HEK293 (cell line): ENCODE results near the gene LAMP1.
A peak's percentile ranks its signal among the peaks of the same experiment; 100 is the strongest.

Experiments
- KLF16 ChIP-seq: fragments of 450-650 bp; formaldehyde crosslinking; IDR thresholded peaks from 2 replicates; pipeline ENCODE4 v1.5.1; 2017; ENCODE audit warnings: missing biosample characterization, missing genetic modification characterization
- OSR2 ChIP-seq: fragments of 450-650 bp; formaldehyde crosslinking; IDR thresholded peaks from 2 replicates; pipeline ENCODE4 v1.5.1; 2016; ENCODE audit warnings: missing biosample characterization, missing genetic modification characterization
- SCRT2 ChIP-seq: fragments of 450-650 bp; formaldehyde crosslinking; IDR thresholded peaks from 2 replicates; pipeline ENCODE4 v1.5.1; 2016; ENCODE audit warnings: missing biosample characterization, missing genetic modification characterization
- WT1 ChIP-seq: fragments of 450-650 bp; formaldehyde crosslinking; IDR thresholded peaks from 2 replicates; pipeline ENCODE4 v1.5.1; 2016; ENCODE audit warnings: missing biosample characterization, missing genetic modification characterization
- ZBTB48 ChIP-seq: fragments of 450-650 bp; formaldehyde crosslinking; IDR thresholded peaks from 2 replicates; pipeline ENCODE4 v1.5.1; 2016; ENCODE audit warnings: missing biosample characterization, missing genetic modification characterization
- ZFHX2 ChIP-seq: fragments of 450-650 bp; formaldehyde crosslinking; conservative IDR thresholded peaks from 2 replicates; pipeline ENCODE4 v1.5.1; 2016; ENCODE audit warnings: missing biosample characterization, missing genetic modification characterization
- ZNF133 ChIP-seq: fragments of 450-650 bp; formaldehyde crosslinking; IDR thresholded peaks from 2 replicates; pipeline ENCODE4 v1.5.1; 2016; ENCODE audit warnings: missing biosample characterization, missing genetic modification characterization
- ZNF140 ChIP-seq: fragments of 450-650 bp; formaldehyde crosslinking; IDR thresholded peaks from 2 replicates; pipeline ENCODE4 v1.5.1; 2016; ENCODE audit warnings: missing biosample characterization, missing genetic modification characterization
- ZNF174 ChIP-seq: fragments of 450-650 bp; formaldehyde crosslinking; IDR thresholded peaks from 2 replicates; pipeline ENCODE4 v1.5.0; 2017; ENCODE audit warnings: missing biosample characterization, mild to moderate bottlenecking, missing genetic modification characterization
- ZNF239 ChIP-seq: fragments of 450-650 bp; formaldehyde crosslinking; IDR thresholded peaks from 2 replicates; pipeline ENCODE4 v1.5.1; 2016; ENCODE audit warnings: missing biosample characterization, missing genetic modification characterization
- ZNF335 ChIP-seq: fragments of 450-650 bp; formaldehyde crosslinking; conservative IDR thresholded peaks from 2 replicates; pipeline ENCODE4 v1.5.1; 2016; ENCODE audit warnings: missing biosample characterization, missing genetic modification characterization
- ZNF350 ChIP-seq: fragments of 450-650 bp; formaldehyde crosslinking; IDR thresholded peaks from 2 replicates; pipeline ENCODE4 v1.5.0; 2017; ENCODE audit warnings: missing biosample characterization, mild to moderate bottlenecking, missing genetic modification characterization
- ZNF426 ChIP-seq: fragments of 450-650 bp; formaldehyde crosslinking; IDR thresholded peaks from 2 replicates; pipeline ENCODE4 v1.5.1; 2017; ENCODE audit warnings: missing biosample characterization, missing genetic modification characterization, mild to moderate bottlenecking, inconsistent platforms, moderate library complexity
- ZNF433 ChIP-seq: fragments of 450-650 bp; formaldehyde crosslinking; IDR thresholded peaks from 2 replicates; pipeline ENCODE4 v1.5.1; 2016; ENCODE audit warnings: missing biosample characterization, missing genetic modification characterization, low read depth
- ZNF48 ChIP-seq: fragments of 450-650 bp; formaldehyde crosslinking; IDR thresholded peaks from 2 replicates; pipeline ENCODE4 v1.5.1; 2016; ENCODE audit warnings: missing biosample characterization, missing genetic modification characterization
- ZNF610 ChIP-seq: fragments of 450-650 bp; formaldehyde crosslinking; IDR thresholded peaks from 2 replicates; pipeline ENCODE4 v1.5.1; 2016; ENCODE audit warnings: missing biosample characterization, missing genetic modification characterization, borderline replicate concordance
- ZNF626 ChIP-seq: fragments of 450-650 bp; sonication (Bioruptor Pico); formaldehyde crosslinking; IDR thresholded peaks from 2 replicates; pipeline ENCODE4 v1.5.1; 2018; ENCODE audit warnings: missing biosample characterization, missing genetic modification characterization, inconsistent platforms
- ZNF701 ChIP-seq: fragments of 450-650 bp; formaldehyde crosslinking; IDR thresholded peaks from 2 replicates; pipeline ENCODE4 v1.5.1; 2016; ENCODE audit warnings: missing biosample characterization, missing genetic modification characterization
- ZNF768 ChIP-seq: fragments of 450-650 bp; formaldehyde crosslinking; IDR thresholded peaks from 2 replicates; pipeline ENCODE4 v1.5.1; 2018; ENCODE audit warnings: missing biosample characterization, mild to moderate bottlenecking, missing genetic modification characterization
- ZNF776 ChIP-seq: fragments of 450-650 bp; formaldehyde crosslinking; IDR thresholded peaks from 2 replicates; pipeline ENCODE4 v1.5.0; 2017; ENCODE audit warnings: missing biosample characterization, missing genetic modification characterization, borderline replicate concordance
- ZNF777 ChIP-seq: fragments of 450-650 bp; formaldehyde crosslinking; IDR thresholded peaks from 2 replicates; pipeline ENCODE4 v1.5.1; 2017; ENCODE audit warnings: missing biosample characterization, missing genetic modification characterization, borderline replicate concordance
- ZNF791 ChIP-seq: fragments of 450-650 bp; formaldehyde crosslinking; IDR thresholded peaks from 2 replicates; pipeline ENCODE4 v1.5.1; 2016; ENCODE audit warnings: missing biosample characterization, missing genetic modification characterization
- TF ChIP-seq, protein P1 (sequence below): fragments of 450-650 bp; formaldehyde crosslinking; conservative IDR thresholded peaks from 2 replicates; pipeline ENCODE4 v1.5.1; 2016; ENCODE audit warnings: low read depth, missing biosample characterization, missing genetic modification characterization
- TF ChIP-seq, protein P2 (sequence below): fragments of 450-650 bp; formaldehyde crosslinking; IDR thresholded peaks from 2 replicates; pipeline ENCODE4; 2016; ENCODE audit warnings: missing biosample characterization, missing genetic modification characterization
- TF ChIP-seq, protein P3 (sequence below): fragments of 450-650 bp; formaldehyde crosslinking; IDR thresholded peaks from 2 replicates; pipeline ENCODE4 v1.5.1; 2016; ENCODE audit warnings: missing biosample characterization, missing genetic modification characterization
- TF ChIP-seq, protein P4 (sequence below): fragments of 450-650 bp; formaldehyde crosslinking; IDR thresholded peaks from 2 replicates; pipeline ENCODE4 v1.5.1; 2016; ENCODE audit warnings: missing biosample characterization, missing genetic modification characterization
- TF ChIP-seq, protein P5 (sequence below): fragments of 450-650 bp; formaldehyde crosslinking; IDR thresholded peaks from 2 replicates; pipeline ENCODE4 v1.5.1; 2016; ENCODE audit warnings: missing biosample characterization, missing genetic modification characterization
- TF ChIP-seq, protein P6 (sequence below): fragments of 450-650 bp; formaldehyde crosslinking; IDR thresholded peaks from 2 replicates; pipeline ENCODE4 v1.5.1; 2017; ENCODE audit warnings: missing biosample characterization, missing genetic modification characterization
- TF ChIP-seq, protein P7 (sequence below): fragments of 450-650 bp; IDR thresholded peaks from 2 replicates; pipeline ENCODE4 v1.5.1; 2018; ENCODE audit warnings: missing biosample characterization, mild to moderate bottlenecking, missing genetic modification characterization

LAMP1 gene

DNA sequence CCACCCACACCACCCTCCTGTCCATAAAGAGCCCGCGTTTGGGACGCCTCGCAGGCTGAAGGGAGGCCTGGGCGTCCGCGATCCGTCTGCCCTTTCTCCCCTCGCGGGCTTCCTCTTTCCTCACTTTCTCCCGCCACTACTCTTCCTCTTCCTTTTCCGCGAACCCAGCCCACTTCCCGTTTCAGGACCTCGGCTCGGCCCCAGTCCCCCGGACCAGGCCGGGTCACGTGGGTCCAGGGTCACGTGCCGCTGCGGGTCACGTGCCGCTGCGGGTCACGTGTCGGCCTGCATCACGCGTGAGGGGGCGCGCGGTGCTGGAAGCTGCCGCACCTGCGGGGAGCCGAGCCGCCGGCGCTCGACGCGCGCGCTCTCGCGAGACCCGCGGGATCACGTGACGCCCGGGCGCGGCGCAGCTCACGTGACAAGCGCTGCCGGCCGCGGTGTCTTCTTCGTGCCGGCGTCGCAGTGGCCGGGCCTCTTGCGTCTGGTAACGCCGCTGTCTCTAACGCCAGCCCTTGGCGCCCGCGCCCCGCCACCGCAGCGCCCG is at the start of gene LAMP1 (continued):
- TF ChIP-seq ZNF777 (tag by site-specific recombination): no peak
- TF ChIP-seq WT1 (tag by site-specific recombination): peak; percentile 79
- TF ChIP-seq ZBTB48 (tag by site-specific recombination): peak; percentile 73; the same call in 1 of the 2 replicates
- TF ChIP-seq, protein P1, sequence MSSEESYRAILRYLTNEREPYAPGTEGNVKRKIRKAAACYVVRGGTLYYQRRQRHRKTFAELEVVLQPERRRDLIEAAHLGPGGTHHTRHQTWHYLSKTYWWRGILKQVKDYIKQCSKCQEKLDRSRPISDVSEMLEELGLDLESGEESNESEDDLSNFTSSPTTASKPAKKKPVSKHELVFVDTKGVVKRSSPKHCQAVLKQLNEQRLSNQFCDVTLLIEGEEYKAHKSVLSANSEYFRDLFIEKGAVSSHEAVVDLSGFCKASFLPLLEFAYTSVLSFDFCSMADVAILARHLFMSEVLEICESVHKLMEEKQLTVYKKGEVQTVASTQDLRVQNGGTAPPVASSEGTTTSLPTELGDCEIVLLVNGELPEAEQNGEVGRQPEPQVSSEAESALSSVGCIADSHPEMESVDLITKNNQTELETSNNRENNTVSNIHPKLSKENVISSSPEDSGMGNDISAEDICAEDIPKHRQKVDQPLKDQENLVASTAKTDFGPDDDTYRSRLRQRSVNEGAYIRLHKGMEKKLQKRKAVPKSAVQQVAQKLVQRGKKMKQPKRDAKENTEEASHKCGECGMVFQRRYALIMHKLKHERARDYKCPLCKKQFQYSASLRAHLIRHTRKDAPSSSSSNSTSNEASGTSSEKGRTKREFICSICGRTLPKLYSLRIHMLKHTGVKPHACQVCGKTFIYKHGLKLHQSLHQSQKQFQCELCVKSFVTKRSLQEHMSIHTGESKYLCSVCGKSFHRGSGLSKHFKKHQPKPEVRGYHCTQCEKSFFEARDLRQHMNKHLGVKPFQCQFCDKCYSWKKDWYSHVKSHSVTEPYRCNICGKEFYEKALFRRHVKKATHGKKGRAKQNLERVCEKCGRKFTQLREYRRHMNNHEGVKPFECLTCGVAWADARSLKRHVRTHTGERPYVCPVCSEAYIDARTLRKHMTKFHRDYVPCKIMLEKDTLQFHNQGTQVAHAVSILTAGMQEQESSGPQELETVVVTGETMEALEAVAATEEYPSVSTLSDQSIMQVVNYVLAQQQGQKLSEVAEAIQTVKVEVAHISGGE: peak; percentile 69
- peak; percentile 95 for TF ChIP-seq ZFHX2
- TF ChIP-seq ZNF610 (tag by site-specific recombination): peak; percentile 92
- TF ChIP-seq, protein P2, sequence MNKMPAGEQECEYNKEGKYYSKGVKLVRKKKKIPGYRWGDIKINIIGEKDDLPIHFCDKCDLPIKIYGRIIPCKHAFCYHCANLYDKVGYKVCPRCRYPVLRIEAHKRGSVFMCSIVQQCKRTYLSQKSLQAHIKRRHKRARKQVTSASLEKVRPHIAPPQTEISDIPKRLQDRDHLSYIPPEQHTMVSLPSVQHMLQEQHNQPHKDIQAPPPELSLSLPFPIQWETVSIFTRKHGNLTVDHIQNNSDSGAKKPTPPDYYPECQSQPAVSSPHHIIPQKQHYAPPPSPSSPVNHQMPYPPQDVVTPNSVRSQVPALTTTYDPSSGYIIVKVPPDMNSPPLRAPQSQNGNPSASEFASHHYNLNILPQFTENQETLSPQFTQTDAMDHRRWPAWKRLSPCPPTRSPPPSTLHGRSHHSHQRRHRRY (tag by site-specific recombination): peak; percentile 89; the same call in 1 of the 2 replicates
- TF ChIP-seq, protein P3, sequence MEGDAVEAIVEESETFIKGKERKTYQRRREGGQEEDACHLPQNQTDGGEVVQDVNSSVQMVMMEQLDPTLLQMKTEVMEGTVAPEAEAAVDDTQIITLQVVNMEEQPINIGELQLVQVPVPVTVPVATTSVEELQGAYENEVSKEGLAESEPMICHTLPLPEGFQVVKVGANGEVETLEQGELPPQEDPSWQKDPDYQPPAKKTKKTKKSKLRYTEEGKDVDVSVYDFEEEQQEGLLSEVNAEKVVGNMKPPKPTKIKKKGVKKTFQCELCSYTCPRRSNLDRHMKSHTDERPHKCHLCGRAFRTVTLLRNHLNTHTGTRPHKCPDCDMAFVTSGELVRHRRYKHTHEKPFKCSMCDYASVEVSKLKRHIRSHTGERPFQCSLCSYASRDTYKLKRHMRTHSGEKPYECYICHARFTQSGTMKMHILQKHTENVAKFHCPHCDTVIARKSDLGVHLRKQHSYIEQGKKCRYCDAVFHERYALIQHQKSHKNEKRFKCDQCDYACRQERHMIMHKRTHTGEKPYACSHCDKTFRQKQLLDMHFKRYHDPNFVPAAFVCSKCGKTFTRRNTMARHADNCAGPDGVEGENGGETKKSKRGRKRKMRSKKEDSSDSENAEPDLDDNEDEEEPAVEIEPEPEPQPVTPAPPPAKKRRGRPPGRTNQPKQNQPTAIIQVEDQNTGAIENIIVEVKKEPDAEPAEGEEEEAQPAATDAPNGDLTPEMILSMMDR (tag by site-specific recombination): no peak
- no peak for TF ChIP-seq ZNF48 (tag by site-specific recombination)
- no peak for TF ChIP-seq ZNF433 (tag by site-specific recombination)
- no peak for TF ChIP-seq ZNF626 (tag by site-specific recombination)
- no peak for TF ChIP-seq ZNF776 (tag by site-specific recombination)
- TF ChIP-seq ZNF791 (tag by site-specific recombination): no peak
- TF ChIP-seq ZNF701 (tag by site-specific recombination): 0 out of 2 replicates have a peak, but pooled peaks have one; percentile 36
- TF ChIP-seq, protein P4, sequence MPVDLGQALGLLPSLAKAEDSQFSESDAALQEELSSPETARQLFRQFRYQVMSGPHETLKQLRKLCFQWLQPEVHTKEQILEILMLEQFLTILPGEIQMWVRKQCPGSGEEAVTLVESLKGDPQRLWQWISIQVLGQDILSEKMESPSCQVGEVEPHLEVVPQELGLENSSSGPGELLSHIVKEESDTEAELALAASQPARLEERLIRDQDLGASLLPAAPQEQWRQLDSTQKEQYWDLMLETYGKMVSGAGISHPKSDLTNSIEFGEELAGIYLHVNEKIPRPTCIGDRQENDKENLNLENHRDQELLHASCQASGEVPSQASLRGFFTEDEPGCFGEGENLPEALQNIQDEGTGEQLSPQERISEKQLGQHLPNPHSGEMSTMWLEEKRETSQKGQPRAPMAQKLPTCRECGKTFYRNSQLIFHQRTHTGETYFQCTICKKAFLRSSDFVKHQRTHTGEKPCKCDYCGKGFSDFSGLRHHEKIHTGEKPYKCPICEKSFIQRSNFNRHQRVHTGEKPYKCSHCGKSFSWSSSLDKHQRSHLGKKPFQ (tag by site-specific recombination): peak; percentile 71
- TF ChIP-seq, protein P5, sequence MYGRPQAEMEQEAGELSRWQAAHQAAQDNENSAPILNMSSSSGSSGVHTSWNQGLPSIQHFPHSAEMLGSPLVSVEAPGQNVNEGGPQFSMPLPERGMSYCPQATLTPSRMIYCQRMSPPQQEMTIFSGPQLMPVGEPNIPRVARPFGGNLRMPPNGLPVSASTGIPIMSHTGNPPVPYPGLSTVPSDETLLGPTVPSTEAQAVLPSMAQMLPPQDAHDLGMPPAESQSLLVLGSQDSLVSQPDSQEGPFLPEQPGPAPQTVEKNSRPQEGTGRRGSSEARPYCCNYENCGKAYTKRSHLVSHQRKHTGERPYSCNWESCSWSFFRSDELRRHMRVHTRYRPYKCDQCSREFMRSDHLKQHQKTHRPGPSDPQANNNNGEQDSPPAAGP: peak; percentile 100
- TF ChIP-seq SCRT2 (tag by site-specific recombination): peak; percentile 67; the same call in 1 of the 2 replicates
- TF ChIP-seq ZNF768: no peak
- no peak for TF ChIP-seq ZNF350 (tag by site-specific recombination)
- no peak for TF ChIP-seq KLF16 (tag by site-specific recombination)
- peak; percentile 56 for TF ChIP-seq ZNF335 (tag by site-specific recombination)
- no peak for TF ChIP-seq ZNF133 (tag by site-specific recombination)
- peak; percentile 46; the same call in 1 of the 2 replicates for TF ChIP-seq ZNF140 (tag by site-specific recombination)
- TF ChIP-seq ZNF426: 0 out of 2 replicates have a peak, but pooled peaks have one; percentile 10
- TF ChIP-seq ZNF174 (tag by site-specific recombination): no peak
- TF ChIP-seq, protein P6, sequence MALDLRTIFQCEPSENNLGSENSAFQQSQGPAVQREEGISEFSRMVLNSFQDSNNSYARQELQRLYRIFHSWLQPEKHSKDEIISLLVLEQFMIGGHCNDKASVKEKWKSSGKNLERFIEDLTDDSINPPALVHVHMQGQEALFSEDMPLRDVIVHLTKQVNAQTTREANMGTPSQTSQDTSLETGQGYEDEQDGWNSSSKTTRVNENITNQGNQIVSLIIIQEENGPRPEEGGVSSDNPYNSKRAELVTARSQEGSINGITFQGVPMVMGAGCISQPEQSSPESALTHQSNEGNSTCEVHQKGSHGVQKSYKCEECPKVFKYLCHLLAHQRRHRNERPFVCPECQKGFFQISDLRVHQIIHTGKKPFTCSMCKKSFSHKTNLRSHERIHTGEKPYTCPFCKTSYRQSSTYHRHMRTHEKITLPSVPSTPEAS (tag by site-specific recombination): peak; percentile 67
- TF ChIP-seq, protein P7, sequence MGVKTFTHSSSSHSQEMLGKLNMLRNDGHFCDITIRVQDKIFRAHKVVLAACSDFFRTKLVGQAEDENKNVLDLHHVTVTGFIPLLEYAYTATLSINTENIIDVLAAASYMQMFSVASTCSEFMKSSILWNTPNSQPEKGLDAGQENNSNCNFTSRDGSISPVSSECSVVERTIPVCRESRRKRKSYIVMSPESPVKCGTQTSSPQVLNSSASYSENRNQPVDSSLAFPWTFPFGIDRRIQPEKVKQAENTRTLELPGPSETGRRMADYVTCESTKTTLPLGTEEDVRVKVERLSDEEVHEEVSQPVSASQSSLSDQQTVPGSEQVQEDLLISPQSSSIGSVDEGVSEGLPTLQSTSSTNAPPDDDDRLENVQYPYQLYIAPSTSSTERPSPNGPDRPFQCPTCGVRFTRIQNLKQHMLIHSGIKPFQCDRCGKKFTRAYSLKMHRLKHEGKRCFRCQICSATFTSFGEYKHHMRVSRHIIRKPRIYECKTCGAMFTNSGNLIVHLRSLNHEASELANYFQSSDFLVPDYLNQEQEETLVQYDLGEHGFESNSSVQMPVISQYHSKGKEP (tag by site-specific recombination): peak; percentile 92
- TF ChIP-seq OSR2 (tag by site-specific recombination): peak; percentile 81
- no peak for TF ChIP-seq ZNF239 (tag by site-specific recombination)
